Breast epithelium (tissue), 4 donors: ENCODE data around the gene GFI1B. TPM values are rescaled to one million over a fixed set of nuclear protein-coding genes. Genes with fewer than 3 reads are reported as not detected.

ENCODE experiments used
- DNase-seq, 2 donors: peaks; one replicate each; pipeline ENCODE4 v3.0.0-alpha.2; 2019; ENCODE audit warnings: low spot score in 2 of 2
- H3K27ac ChIP-seq, 2 donors: fragments of 200-600 bp; sonication (generic) in 1 of 2; one replicate each; pipeline ENCODE4 v1.5.1; 2016 to 2019; ENCODE audit warnings: mild to moderate bottlenecking in 1 of 2
- H3K27me3 ChIP-seq, 2 donors: fragments of 200-600 bp; sonication (generic) in 1 of 2; one replicate each; pipeline versions ENCODE4 v1.5.1 to v1.6.0; 2017 to 2019; ENCODE audit warnings: control low read depth in 1 of 2, mild to moderate bottlenecking in 1 of 2
- H3K36me3 ChIP-seq: fragments of 200-600 bp; one replicate; pipeline ENCODE4 v1.5.1; 2019
- H3K4me1 ChIP-seq, 2 donors: fragments of 200-600 bp; sonication (generic); one replicate each; pipeline ENCODE4 v1.5.1; 2016 to 2019; ENCODE audit warnings: control low read depth in 1 of 2
- H3K4me3 ChIP-seq, 3 donors: fragments of 200-600 bp; sonication (generic); 1 replicate in 2 of 3; 2 replicates in 1 of 3; pipeline ENCODE4 v1.5.1; 2016 to 2019; ENCODE audit warnings: mild to moderate bottlenecking in 3 of 3, moderate library complexity in 2 of 3
- H3K9me3 ChIP-seq, 2 donors: fragments of 200-600 bp; sonication (generic) in 1 of 2; one replicate each; pipeline ENCODE4 v1.5.1; 2016 to 2019; ENCODE audit warnings: control low read depth in 1 of 2
- POLR2A ChIP-seq: fragments of 450-650 bp; IDR thresholded peaks from one replicate; pipeline ENCODE4 v1.6.1; 2016; ENCODE audit warnings: antibody characterized with exemption, mild to moderate bottlenecking, moderate library complexity
- POLR2AphosphoS5 ChIP-seq, 3 donors: sonication (generic); formaldehyde crosslinking; IDR thresholded peaks; one replicate each; pipeline ENCODE4 v1.6.1; 2017; ENCODE audit warnings: antibody characterized with exemption in 3 of 3
- intact Hi-C: fragments of 100-400 bp; cut with DNase I; formaldehyde crosslinking; loops from one replicate; pipeline ENCODE4 v1.15.1; 2023; ENCODE audit warnings: low total_unique reads
- total RNA-seq, 3 donors: library from RNA; depleted of rRNA; stranded (reverse); fragments of >200 nt; gene quantifications; one replicate each; pipeline ENCODE4 v1.1.0, GENCODE V29; 2016
- TF ChIP-seq, protein P1 (sequence below), 3 donors: fragments of 450-650 bp; IDR thresholded peaks; one replicate each; pipeline ENCODE4 v1.5.1; 2016 to 2017; ENCODE audit warnings: antibody characterized with exemption in 3 of 3, mild to moderate bottlenecking in 3 of 3, moderate library complexity in 3 of 3

GFI1B gene
- total RNA-seq, 3 donors from 2014 or later = not detected

DNA sequence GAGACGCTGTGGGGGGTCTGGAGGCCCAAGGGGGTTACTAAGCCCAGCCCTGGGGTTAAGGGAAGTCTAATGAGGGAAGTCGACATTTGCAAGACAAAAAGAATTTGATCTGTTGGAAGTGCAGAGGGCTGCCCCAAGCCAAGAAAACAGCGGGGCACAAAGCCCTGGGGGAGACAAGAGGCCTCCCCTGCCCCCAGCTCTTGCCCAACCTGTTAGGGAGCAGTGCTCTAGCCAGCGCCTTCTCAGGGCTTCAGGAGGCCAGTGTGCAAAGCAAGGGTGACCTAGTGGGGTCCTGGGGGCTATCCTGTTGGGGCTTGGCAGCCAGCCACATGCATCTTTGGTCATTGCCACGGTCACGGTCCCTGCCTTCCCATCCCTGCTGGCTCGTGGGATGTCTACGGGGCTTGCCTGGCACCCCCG is 25.2 kb downstream of the GFI1B start:
- Histone ChIP-seq H3K27me3 (peaks cover 0 to 27% of the 10 kb centered on the region in 2 donors), H3K4me1 (no peaks in the 10 kb centered on the region), H3K9me3 (no peaks in the 10 kb centered on the region), H3K4me3 (no peak overlapping the region), H3K27ac (no peak overlapping the region), H3K36me3 (no peaks in the 10 kb centered on the region)
- TF ChIP-seq POLR2AphosphoS5 (IDR thresholded peaks at IDR 0.05) (no peak), POLR2A (no peak)
- TF ChIP-seq, protein P1, sequence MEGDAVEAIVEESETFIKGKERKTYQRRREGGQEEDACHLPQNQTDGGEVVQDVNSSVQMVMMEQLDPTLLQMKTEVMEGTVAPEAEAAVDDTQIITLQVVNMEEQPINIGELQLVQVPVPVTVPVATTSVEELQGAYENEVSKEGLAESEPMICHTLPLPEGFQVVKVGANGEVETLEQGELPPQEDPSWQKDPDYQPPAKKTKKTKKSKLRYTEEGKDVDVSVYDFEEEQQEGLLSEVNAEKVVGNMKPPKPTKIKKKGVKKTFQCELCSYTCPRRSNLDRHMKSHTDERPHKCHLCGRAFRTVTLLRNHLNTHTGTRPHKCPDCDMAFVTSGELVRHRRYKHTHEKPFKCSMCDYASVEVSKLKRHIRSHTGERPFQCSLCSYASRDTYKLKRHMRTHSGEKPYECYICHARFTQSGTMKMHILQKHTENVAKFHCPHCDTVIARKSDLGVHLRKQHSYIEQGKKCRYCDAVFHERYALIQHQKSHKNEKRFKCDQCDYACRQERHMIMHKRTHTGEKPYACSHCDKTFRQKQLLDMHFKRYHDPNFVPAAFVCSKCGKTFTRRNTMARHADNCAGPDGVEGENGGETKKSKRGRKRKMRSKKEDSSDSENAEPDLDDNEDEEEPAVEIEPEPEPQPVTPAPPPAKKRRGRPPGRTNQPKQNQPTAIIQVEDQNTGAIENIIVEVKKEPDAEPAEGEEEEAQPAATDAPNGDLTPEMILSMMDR (IDR thresholded peaks at IDR 0.05) = no peak
- intact Hi-C loops = no loop called here
- DNase-seq = no peak

- DNase-seq = no peak
- no peak for TF ChIP-seq POLR2AphosphoS5 (IDR thresholded peaks at IDR 0.05)
- TF ChIP-seq, protein P1 (IDR thresholded peaks at IDR 0.05) = no peak
- no peak for TF ChIP-seq POLR2A
- Histone ChIP-seq H3K27me3 (peaks cover 0 to 27% of the 10 kb centered on the region in 2 donors), H3K36me3 (no peaks in the 10 kb centered on the region), H3K4me3 (no peak overlapping the region), H3K27ac (no peak overlapping the region), H3K4me1 (no peaks in the 10 kb centered on the region), H3K9me3 (no peaks in the 10 kb centered on the region)
- intact Hi-C loops = no loop called here
Observed at GRCh38 chr9:133004091-133004998, 25.9 kb downstream of the GFI1B start.

DNA sequence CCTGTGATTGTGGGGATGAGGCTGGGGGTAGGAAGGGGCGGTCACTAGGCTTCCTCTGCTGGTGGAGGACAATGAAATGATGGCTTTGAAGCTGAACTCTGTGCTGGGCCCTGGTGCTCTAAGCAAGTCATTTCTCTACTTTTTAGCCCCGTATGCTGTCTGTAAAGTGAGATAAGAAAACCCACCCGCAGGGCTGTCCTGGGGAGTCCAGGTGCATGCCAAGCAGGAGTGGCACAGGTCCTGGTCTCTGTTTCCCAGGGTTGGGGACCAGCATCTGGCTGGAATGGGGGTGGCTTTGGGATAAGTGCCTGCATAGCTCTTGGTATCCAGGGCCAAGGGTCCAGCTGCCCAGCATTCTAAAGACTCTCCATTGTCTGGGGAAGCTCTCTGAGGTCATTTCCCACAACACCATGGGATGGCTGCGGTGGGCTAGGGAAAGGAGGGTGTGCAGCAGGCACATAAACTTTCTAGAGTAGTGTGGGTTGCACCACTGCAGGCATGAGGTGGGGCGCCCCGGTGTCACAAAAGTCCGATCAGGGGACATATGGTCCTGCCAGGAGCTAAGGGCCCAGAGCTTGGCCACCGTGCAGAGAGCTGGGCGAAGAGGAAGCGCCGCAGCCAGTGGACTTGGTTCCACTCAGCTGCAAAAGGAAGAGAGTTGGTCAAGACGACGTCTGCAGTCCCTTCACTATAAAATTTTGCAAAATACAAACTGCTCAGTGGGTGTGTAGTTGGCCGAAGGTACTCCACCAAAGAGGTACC is 26.7 kb downstream of the GFI1B start:
- Histone ChIP-seq H3K27ac (no peak overlapping the region), H3K36me3 (no peaks in the 10 kb centered on the region), H3K4me3 (no peak overlapping the region), H3K27me3 (peaks cover 0 to 27% of the 10 kb centered on the region in 2 donors), H3K4me1 (no peaks in the 10 kb centered on the region), H3K9me3 (no peaks in the 10 kb centered on the region)
- TF ChIP-seq, protein P1 (IDR thresholded peaks at IDR 0.05) = no peak
- no peak for TF ChIP-seq POLR2A
- TF ChIP-seq POLR2AphosphoS5 (IDR thresholded peaks at IDR 0.05) = no peak
- DNase-seq = peak in 1 of 2 donors; percentile 36
- intact Hi-C loops = no loop called here

GRCh38 chr9:133005957-133006356 is 27.5 kb downstream of the GFI1B start:
- H3K4me3 ChIP-seq = no peak overlapping the region
- H3K9me3 ChIP-seq = no peaks in the 10 kb centered on the region
- peaks cover 0 to 22% of the 10 kb centered on the region in 2 donors for H3K27me3 ChIP-seq
- H3K36me3 ChIP-seq = no peaks in the 10 kb centered on the region
- H3K27ac ChIP-seq = no peak overlapping the region
- no peak for DNase-seq
- intact Hi-C loops = no loop called here
- TF ChIP-seq POLR2A (no peak), POLR2AphosphoS5 (IDR thresholded peaks at IDR 0.05) (no peak)
- TF ChIP-seq, protein P1 (IDR thresholded peaks at IDR 0.05) = no peak
- H3K4me1 ChIP-seq = no peaks in the 10 kb centered on the region
